GM18511 (cell line): ENCODE measurements around the gene CFD.

Experiments used
- ATAC-seq: cut with Tn5 transposase; IDR thresholded peaks from one replicate; pipeline ENCODE4 v1.9.1; 2021; ENCODE audit warnings: mild to moderate bottlenecking, moderate library complexity; ENCODE audit not compliant: unreplicated experiment

Gene CFD

GRCh38 chr19:903266-903797 lies 43.9 kb downstream of the CFD start:
- no peak for ATAC-seq

DNA sequence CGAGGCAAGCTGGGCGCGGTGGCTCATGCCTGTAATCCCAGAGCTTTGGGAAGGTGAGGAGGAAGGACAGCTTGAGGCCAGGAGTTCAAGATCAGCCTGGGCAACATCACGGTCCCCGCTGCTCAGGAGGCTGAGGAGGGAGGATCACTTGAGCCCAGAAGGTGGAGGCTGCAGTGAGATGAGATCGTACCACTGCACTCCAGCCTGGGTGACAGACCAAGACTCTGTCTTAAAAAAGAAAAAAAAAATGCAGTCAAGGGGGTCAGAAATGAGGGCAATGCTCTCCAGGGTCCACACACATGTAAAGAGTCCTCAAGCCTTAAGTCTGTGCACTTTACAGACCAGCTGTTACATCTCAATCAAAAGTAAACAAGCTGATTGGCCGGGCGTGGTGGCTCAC lies 45.1 kb downstream of the CFD start:
- no peak for ATAC-seq

GRCh38 chr19:906480-906879 lies 47.0 kb downstream of the CFD start:
- ATAC-seq = no peak

DNA sequence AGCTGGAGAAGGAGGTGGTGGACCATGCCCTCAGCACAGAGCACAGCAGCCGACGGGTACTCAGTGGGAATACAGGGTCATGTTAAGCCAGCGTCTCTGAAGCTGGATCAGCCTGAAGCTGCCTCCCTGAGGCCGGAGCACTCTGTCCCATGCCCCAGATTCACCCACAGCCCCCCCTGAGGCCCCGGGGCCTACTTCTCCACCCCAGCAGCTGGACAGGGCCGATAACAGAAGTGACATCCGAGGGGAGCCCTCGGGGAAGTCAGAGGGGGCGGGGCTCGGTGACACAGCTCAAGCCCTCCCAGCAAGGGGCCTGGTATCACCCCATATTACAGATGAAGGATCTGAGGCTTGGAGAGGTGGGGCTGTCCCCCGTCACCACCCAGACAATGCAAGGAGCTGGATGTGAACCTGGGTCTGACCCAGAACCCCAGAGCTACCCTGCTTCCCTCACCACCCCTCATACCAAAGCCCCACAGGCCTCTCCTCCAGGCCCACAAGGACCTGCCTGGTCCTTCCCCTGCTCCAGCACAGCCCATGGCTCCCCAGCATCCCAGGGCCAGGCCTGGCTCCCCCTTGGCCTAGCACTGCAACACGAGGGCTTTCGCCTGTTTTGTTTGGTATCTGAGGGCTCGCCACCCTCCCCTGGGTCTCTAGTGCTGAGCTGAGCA lies 47.9 kb downstream of the CFD start:
- no peak for ATAC-seq

- no peak for ATAC-seq
Observed at GRCh38 chr19:911197-912033, 52.0 kb downstream of the CFD start.

DNA sequence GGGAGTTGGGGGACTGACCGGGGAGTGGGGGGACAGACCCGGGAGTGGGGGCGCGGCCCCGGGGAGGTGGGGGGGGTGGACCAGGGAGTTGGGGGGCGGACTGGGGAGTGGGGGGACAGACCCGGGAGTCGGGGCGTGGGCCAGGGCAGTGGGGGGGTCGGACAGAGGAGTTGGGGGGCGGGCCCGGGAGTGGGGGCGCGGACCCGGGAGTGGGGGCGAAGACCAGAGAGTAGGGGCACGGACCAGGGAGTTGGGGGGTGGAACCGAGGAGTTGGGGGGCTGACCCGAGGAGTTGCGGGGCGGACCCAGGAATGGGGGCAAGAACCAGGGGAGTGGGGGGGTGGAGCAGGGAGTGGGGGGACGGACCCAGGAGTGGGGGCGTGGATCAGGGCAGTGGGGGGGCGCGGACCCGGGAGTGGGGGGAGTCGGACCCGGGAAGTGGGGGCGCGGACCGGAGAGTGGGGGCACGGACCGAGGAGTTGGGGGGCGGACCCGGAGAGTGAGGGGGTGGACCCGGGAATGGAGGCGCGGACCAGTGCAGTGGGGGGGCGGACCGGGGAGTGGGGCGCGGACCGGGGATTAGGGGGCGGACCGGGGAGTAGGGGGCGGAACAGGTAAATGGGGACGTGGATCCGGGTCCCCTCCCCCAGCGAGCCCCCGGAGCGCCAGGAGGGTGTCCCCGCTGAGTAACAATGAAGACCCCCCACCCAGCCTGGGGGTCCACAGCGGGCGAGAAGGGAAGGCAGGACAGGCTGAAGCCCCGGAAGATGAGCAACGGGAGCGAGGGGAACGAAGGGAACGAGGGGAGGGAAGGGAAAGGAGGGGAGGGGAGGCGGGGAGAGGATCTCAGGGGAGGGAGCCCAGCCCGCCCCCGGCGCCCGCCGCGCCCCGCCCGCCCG lies 53.0 kb downstream of the CFD start:
- ATAC-seq = no peak
